ENCODE measurements around the gene MMRN2.

MMRN2 gene

GRCh38 chr10:86963341-86963919 is 6.0 kb upstream of the MMRN2 start:
- in situ Hi-C loops (cut with MboI; ENCODE audit: low sequenced_read_pairs, unreplicated experiment): no loop called here
- no peak for DNase-seq (ENCODE audit: low spot score)
- no peak for TF ChIP-seq CTCF (IDR thresholded peaks at IDR 0.05; ENCODE audit: borderline replicate concordance, control extremely low read depth, extremely low read depth, insufficient read depth, missing control alignments)

- no peak for DNase-seq (ENCODE audit: low spot score)
- in situ Hi-C loops (cut with MboI; ENCODE audit: low sequenced_read_pairs, unreplicated experiment): no loop called here
- no peak for TF ChIP-seq CTCF (IDR thresholded peaks at IDR 0.05; ENCODE audit: borderline replicate concordance, control extremely low read depth, extremely low read depth, insufficient read depth, missing control alignments)
These were observed 5.5 kb upstream of the MMRN2 start for GRCh38 chr10:86962981-86963310.

GRCh38 chr10:86962136-86962980 is 4.9 kb upstream of the MMRN2 start:
- in situ Hi-C loops (cut with MboI; ENCODE audit: low sequenced_read_pairs, unreplicated experiment): no loop called here
- no peak for DNase-seq (ENCODE audit: low spot score)
- TF ChIP-seq CTCF (IDR thresholded peaks at IDR 0.05; ENCODE audit: borderline replicate concordance, control extremely low read depth, extremely low read depth, insufficient read depth, missing control alignments): no peak

GRCh38 chr10:86961481-86962091 is 4.2 kb upstream of the MMRN2 start:
- DNase-seq (ENCODE audit: low spot score): peak; percentile 22
- in situ Hi-C loops (cut with MboI; ENCODE audit: low sequenced_read_pairs, unreplicated experiment): no loop called here
- no peak for TF ChIP-seq CTCF (IDR thresholded peaks at IDR 0.05; ENCODE audit: borderline replicate concordance, control extremely low read depth, extremely low read depth, insufficient read depth, missing control alignments)

- TF ChIP-seq CTCF (IDR thresholded peaks at IDR 0.05; ENCODE audit: borderline replicate concordance, control extremely low read depth, extremely low read depth, insufficient read depth, missing control alignments): no peak
- in situ Hi-C loops (cut with MboI; ENCODE audit: low sequenced_read_pairs, unreplicated experiment): no loop called here
- DNase-seq (ENCODE audit: low spot score): peak; percentile 27
These were observed 3.5 kb upstream of the MMRN2 start for GRCh38 chr10:86960863-86961434.

GRCh38 chr10:86960003-86960862 is 2.8 kb upstream of the MMRN2 start:
- in situ Hi-C loops (cut with MboI; ENCODE audit: low sequenced_read_pairs, unreplicated experiment): no loop called here
- TF ChIP-seq CTCF (IDR thresholded peaks at IDR 0.05; ENCODE audit: borderline replicate concordance, control extremely low read depth, extremely low read depth, insufficient read depth, missing control alignments): peak; percentile 89
- peak; percentile 88 for DNase-seq (ENCODE audit: low spot score)
